Tibial artery (tissue), 4 donors: Measurements from ENCODE around the gene NEGR1.

Experiments
- DNase-seq, 2 donors: peaks; one replicate each; pipeline ENCODE4 v3.0.0-alpha.2; 2019
- H3K27ac ChIP-seq, 2 donors: fragments of 200-600 bp; sonication (generic) in 1 of 2; 1 replicate in 1 of 2; 2 replicates in 1 of 2; pipeline ENCODE4 v1.5.1; 2018 to 2019; ENCODE audit warnings: mild to moderate bottlenecking in 1 of 2
- H3K27me3 ChIP-seq, 2 donors: fragments of 200-600 bp; sonication (generic) in 1 of 2; one replicate each; pipeline versions ENCODE4 v1.5.1 to v1.6.0; 2016 to 2019
- H3K36me3 ChIP-seq, 3 donors: fragments of 200-600 bp; sonication (generic) in 2 of 3; one replicate each; pipeline ENCODE4 v1.5.1; 2016 to 2019; ENCODE audit warnings: mild to moderate bottlenecking in 2 of 3
- H3K4me1 ChIP-seq, 4 donors: fragments of 200-600 bp; sonication (generic) in 2 of 4; 1 replicate in 3 of 4; 2 replicates in 1 of 4; pipeline ENCODE4 v1.5.1; 2016 to 2019
- H3K4me3 ChIP-seq, 2 donors: fragments of 200-600 bp; sonication (generic) in 1 of 2; 1 replicate in 1 of 2; 2 replicates in 1 of 2; pipeline ENCODE4 v1.5.1; 2018 to 2019; ENCODE audit warnings: mild to moderate bottlenecking in 2 of 2
- H3K9me3 ChIP-seq, 3 donors: fragments of 200-600 bp; sonication (generic) in 1 of 3; one replicate each; pipeline ENCODE4 v1.5.1; 2016 to 2019
- intact Hi-C: fragments of 100-400 bp; cut with DNase I; formaldehyde crosslinking; loops from one replicate; pipeline ENCODE4 v1.15.0; 2023; ENCODE audit warnings: low total_unique reads
- TF ChIP-seq, protein P1 (sequence below), 2 experiments: fragments of 200-600 bp in 1 of 2; fragments of 450-650 bp in 1 of 2; IDR thresholded peaks; one replicate each; pipeline ENCODE4 v1.5.1; 2017 to 2019; ENCODE audit warnings: antibody characterized with exemption in 2 of 2, mild to moderate bottlenecking in 1 of 2, moderate library complexity in 1 of 2

The NEGR1 gene

DNA sequence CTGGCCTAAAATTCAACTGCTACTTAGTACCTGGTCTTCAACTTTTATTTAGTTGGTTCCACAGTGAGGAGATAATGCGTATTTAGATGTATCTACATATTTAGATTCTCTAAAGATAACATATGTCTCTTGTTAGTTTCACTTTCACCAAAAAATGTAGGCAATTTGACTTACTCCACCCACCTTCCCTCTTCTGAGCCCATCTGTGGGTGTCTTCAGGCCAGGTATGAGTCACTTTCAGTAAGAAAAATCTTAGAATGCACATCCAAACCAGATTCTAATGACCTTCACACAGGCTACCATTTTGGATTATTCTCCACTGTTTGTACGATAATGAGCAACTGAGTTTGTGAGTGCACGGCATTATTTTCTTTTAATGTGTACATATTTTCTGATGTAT is 501.7 kb downstream of the NEGR1 start:
- TF ChIP-seq, protein P1, sequence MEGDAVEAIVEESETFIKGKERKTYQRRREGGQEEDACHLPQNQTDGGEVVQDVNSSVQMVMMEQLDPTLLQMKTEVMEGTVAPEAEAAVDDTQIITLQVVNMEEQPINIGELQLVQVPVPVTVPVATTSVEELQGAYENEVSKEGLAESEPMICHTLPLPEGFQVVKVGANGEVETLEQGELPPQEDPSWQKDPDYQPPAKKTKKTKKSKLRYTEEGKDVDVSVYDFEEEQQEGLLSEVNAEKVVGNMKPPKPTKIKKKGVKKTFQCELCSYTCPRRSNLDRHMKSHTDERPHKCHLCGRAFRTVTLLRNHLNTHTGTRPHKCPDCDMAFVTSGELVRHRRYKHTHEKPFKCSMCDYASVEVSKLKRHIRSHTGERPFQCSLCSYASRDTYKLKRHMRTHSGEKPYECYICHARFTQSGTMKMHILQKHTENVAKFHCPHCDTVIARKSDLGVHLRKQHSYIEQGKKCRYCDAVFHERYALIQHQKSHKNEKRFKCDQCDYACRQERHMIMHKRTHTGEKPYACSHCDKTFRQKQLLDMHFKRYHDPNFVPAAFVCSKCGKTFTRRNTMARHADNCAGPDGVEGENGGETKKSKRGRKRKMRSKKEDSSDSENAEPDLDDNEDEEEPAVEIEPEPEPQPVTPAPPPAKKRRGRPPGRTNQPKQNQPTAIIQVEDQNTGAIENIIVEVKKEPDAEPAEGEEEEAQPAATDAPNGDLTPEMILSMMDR (IDR thresholded peaks at IDR 0.05) = no peak
- H3K36me3 ChIP-seq = no peaks in the 10 kb centered on the region
- no peaks in the 10 kb centered on the region for H3K27me3 ChIP-seq
- H3K4me1 ChIP-seq = peaks cover 0 to 17% (median 1%) of the 10 kb centered on the region in 4 donors
- no peak overlapping the region for H3K27ac ChIP-seq
- no peaks in the 10 kb centered on the region for H3K9me3 ChIP-seq
- intact Hi-C loops = no loop called here
- DNase-seq = no peak
- no peak overlapping the region for H3K4me3 ChIP-seq

DNA sequence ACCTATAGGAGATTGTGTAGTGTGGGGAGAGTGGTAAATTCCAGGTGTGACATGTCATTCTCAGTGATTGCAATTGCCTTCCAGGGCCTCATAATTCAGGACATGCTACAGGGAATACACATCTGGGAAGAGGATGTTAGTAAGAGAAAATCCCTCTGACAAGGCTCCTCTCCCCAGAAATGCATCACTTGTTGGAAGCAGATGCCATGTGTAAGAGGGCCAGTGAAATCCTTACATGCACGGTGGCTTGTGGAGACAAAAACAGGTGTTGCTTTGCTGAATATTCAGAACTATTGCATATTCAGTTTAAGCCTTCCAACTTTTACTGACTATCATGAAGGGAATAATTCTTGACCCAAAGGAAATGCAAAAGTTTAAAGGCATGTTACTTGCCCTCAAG is 503.4 kb downstream of the NEGR1 start:
- Histone ChIP-seq H3K36me3 (no peaks in the 10 kb centered on the region), H3K9me3 (no peaks in the 10 kb centered on the region), H3K4me3 (no peak overlapping the region), H3K4me1 (peaks cover 0 to 9% (median 0%) of the 10 kb centered on the region in 4 donors), H3K27me3 (no peaks in the 10 kb centered on the region), H3K27ac (no peak overlapping the region)
- TF ChIP-seq, protein P1 (IDR thresholded peaks at IDR 0.05) = no peak
- no peak for DNase-seq
- intact Hi-C loops = no loop called here

DNA sequence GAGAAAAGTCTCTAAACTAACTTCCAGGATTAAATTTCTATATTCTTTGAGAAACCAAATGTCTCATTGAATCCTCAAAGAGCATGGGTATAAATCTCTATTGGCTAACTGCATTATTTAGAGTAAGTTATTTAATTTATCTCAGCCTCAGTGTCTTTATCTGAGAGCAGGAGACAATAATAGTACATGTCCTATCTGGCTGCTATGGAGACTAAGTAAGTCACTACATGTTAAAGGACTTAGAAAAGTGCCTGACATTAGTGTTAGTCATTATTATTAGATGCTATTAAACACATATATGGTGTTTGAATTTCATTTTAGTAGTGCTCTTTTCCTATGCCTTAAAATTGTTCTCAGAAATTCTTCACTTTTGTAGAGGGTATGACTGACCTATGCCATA is 505.2 kb downstream of the NEGR1 start:
- TF ChIP-seq, protein P1 (IDR thresholded peaks at IDR 0.05) = no peak
- no peaks in the 10 kb centered on the region for H3K36me3 ChIP-seq
- intact Hi-C loops = no loop called here
- no peaks in the 10 kb centered on the region for H3K9me3 ChIP-seq
- no peaks in the 10 kb centered on the region for H3K27me3 ChIP-seq
- no peaks in the 10 kb centered on the region for H3K4me1 ChIP-seq
- no peak for DNase-seq
- H3K4me3 ChIP-seq = no peak overlapping the region
- H3K27ac ChIP-seq = no peak overlapping the region

DNA sequence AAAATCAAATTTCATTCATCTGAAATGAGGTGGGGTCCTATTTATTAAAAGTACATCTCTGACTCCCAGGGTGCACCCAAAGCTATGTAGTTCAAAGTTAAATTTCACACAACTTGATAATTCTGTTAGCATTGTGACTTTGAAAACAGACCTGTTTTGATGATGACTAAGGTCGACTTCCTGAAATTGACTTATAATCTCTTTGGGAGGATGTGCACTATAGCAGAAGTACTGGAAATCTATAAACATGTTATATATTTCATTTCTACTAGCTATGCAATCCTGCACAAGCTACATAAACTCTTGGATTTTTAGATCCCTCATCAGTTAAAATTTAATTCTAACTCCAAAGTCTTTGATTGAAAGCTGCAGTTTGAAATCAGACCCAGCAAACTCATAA is 507.6 kb downstream of the NEGR1 start:
- TF ChIP-seq, protein P1 (IDR thresholded peaks at IDR 0.05) = no peak
- no peak for DNase-seq
- no peak overlapping the region for H3K4me3 ChIP-seq

DNA sequence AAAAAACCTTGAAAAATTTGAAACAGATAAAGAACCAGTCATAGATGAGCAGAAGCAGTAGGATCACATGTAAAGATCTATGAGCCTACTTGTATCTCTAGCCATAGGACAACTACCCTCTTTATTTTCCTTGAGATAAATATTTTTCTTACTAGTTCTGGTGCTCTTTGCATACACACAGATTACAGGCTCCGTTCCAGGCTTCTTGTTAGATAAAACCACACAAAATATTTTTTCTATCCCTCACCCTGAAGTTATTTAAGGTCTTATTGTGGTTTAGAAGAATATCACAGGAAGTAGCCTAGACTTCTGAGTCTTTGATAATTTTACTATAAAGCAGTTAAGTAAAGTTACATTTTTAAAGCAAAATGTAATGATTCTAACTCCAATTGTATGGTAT is 512.2 kb downstream of the NEGR1 start:
- no peak overlapping the region for H3K4me3 ChIP-seq
- no peaks in the 10 kb centered on the region for H3K4me1 ChIP-seq
- intact Hi-C loops = no loop called here
- no peaks in the 10 kb centered on the region for H3K9me3 ChIP-seq
- H3K36me3 ChIP-seq = no peaks in the 10 kb centered on the region
- TF ChIP-seq, protein P1 (IDR thresholded peaks at IDR 0.05) = no peak
- H3K27ac ChIP-seq = no peak overlapping the region
- no peak for DNase-seq
- H3K27me3 ChIP-seq = no peaks in the 10 kb centered on the region

More for the DNA sequence above, 507.6 kb downstream of the NEGR1 start:
- intact Hi-C loops = no loop called here
- Histone ChIP-seq H3K27ac (no peak overlapping the region), H3K4me1 (no peaks in the 10 kb centered on the region), H3K36me3 (no peaks in the 10 kb centered on the region), H3K27me3 (no peaks in the 10 kb centered on the region), H3K9me3 (no peaks in the 10 kb centered on the region)

DNA sequence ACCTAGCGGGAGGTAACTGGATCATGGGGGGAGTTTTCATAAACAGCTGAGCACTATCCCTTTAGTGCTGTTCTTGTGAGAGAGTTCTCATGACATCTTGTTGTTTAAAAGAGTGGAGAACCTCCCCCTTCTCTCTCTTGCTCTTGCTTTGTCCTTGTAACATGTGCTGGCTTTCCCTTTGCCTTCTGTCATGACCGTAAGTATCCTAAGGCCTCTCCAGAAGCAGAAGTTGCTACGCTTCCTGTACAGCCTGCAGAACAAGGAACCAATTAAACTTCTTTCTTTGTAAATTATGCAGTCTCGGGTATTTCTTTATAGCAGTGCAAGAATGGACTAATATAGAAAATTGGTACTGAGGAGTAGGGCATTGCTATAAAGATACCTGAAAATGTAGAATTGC is 515.6 kb downstream of the NEGR1 start:
- no peak overlapping the region for H3K27ac ChIP-seq
- intact Hi-C loops = no loop called here
- DNase-seq = no peak
- H3K36me3 ChIP-seq = no peaks in the 10 kb centered on the region
- no peaks in the 10 kb centered on the region for H3K9me3 ChIP-seq
- TF ChIP-seq, protein P1 (IDR thresholded peaks at IDR 0.05) = no peak
- H3K27me3 ChIP-seq = no peaks in the 10 kb centered on the region
- H3K4me3 ChIP-seq = no peak overlapping the region
- no peaks in the 10 kb centered on the region for H3K4me1 ChIP-seq
